ENCODE results near the gene HES5.

DNA sequence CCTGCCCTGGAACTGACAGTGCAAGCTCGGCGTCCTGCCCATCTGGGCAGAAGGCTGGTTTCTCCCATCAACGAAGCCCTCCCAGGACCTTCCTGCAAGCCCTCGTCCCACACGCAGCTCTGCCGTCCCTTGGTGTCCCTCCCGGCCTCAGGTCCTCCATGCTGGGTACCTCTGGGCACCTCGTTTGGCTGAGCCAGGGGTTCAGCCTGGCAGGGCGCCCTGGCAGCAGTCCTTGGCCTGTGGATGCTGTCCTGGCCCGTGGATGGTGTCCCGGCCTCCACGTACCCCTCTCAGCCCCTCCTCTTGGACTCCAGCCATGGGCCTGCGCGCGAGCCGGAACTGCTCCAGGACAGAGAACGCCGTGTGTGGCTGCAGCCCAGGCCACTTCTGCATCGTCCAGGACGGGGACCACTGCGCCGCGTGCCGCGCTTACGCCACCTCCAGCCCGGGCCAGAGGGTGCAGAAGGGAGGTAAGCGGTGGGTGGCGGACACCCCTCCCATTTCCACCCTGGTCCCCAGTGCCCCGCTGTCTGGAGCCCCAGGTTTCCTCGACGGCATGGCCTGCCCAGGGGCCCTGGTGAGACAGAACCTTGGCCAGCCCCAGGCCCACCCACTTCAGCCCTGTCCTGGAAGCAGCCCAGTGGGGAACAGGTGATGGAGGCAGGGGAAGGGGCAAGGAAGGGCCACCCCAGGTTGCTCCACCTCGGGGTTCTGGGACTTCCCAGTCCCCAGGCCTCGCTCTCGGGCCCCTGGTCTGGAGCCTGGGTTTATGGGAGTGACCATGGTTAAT lies 29.6 kb upstream of the HES5 start:
- TF ChIP-seq, protein P1, sequence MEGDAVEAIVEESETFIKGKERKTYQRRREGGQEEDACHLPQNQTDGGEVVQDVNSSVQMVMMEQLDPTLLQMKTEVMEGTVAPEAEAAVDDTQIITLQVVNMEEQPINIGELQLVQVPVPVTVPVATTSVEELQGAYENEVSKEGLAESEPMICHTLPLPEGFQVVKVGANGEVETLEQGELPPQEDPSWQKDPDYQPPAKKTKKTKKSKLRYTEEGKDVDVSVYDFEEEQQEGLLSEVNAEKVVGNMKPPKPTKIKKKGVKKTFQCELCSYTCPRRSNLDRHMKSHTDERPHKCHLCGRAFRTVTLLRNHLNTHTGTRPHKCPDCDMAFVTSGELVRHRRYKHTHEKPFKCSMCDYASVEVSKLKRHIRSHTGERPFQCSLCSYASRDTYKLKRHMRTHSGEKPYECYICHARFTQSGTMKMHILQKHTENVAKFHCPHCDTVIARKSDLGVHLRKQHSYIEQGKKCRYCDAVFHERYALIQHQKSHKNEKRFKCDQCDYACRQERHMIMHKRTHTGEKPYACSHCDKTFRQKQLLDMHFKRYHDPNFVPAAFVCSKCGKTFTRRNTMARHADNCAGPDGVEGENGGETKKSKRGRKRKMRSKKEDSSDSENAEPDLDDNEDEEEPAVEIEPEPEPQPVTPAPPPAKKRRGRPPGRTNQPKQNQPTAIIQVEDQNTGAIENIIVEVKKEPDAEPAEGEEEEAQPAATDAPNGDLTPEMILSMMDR (IDR thresholded peaks at IDR 0.05) = no peak
- TF ChIP-seq POLR2A (IDR thresholded peaks at IDR 0.05) = no peak
